Caki2 (cell line): Measurements from ENCODE around the gene ST3GAL2. TPM values are rescaled to one million over a fixed set of nuclear protein-coding genes. Genes with fewer than 3 reads are reported as not detected.

Experiments used
- DNase-seq: peaks from one replicate; pipeline ENCODE4 v3.0.0-alpha.2; 2015; ENCODE audit warnings: low read depth
- in situ Hi-C: cut with HindIII; loops from 2 replicates; pipeline ENCODE4 v1.10.0; 2016; ENCODE audit warnings: low sequenced_read_pairs, low pct_unique_long_range_greater_than_20kb, mixed read lengths
- total RNA-seq: library from RNA; depleted of rRNA; stranded (reverse); fragments of >200 nt; shearing (Covaris generic); gene quantifications from 2 replicates; pipeline ENCODE4 v1.2.3, GENCODE V29; 2014; ENCODE audit warnings: low replicate concordance; rRNA removed

Gene ST3GAL2
- 34.1 and 38.0 TPM in 2 replicates for total RNA-seq

DNA sequence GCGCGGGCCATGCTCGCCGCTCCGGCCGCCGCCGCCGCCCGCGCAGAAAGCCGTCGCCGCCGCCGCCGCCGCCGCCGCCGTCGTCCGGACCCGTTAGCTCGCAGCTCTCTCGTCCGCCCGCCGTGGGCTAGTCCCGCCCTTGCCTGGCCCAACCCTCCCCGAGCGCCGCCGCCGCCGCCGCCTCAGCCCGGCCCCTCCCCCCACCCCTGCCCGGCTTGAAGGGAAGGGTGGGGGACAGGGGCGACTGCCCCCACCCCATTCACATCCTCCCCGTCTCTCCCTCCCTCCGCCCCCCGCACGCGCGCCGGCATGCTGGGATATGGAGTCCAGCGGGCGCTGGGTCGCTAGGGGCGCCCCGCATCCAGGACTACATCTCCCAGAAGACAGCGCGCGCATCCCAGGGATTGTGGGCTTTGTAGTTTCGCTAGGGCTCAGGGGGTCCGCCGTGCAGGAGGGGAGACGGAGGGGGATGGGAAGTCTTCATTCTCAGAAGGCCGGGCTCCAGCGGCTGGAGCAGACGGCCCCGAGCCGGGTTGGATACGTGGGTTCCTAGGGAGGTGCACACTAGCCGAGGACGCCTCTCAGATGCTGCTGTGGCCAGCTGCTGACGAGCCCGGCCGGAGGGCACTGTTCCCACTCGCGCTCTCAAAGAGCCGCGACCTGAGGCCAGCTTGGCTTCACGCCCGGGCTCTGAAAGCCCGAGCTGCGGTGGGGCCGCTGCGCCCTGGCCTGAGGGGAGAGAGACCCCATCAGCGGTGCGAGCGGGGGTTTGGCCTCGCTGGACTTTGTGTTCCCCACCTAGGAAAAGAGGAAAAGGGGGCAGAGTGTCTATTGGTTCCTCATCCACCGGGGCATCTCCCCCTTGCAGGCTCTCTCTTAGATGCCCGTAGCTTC, at the start of gene ST3GAL2:
ST3GAL2 (minus strand) TSS at position 132 of the 894 bp plus-strand sequence. CDS start 40,570 bp downstream, outside the sequence.
- DNase-seq: peak; percentile 88
- in situ Hi-C loops: no loop called here

- in situ Hi-C loops: no loop called here
- no peak for DNase-seq
Observed at GRCh38 chr16:70484867-70485266, 46.0 kb upstream of the ST3GAL2 start.

DNA sequence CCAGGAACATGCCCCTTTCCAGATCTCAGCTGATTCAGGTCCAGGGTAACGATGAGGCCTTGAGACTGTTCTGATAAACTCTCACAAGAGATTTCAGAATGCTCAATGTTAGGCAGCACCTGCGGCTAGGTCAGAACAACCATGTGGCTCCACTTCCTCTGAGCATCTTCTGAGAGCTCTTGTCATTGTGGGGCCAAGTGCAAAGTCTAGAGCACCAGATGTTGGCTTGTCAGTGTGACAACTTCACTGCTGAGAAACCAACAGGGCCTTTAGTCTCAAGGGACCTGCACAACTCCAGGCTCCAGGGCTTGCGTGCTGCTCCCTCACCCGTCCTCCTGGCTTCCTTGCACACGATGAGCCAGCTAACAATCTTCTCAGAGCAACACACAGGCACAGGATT, 44.5 kb upstream of the ST3GAL2 start:
- no peak for DNase-seq
- in situ Hi-C loops: no loop called here

- in situ Hi-C loops: no loop called here
- DNase-seq: peak; percentile 29
Observed at GRCh38 chr16:70482624-70483023, 43.7 kb upstream of the ST3GAL2 start.

- peak; percentile 27 for DNase-seq
- in situ Hi-C loops: no loop called here
Observed at GRCh38 chr16:70481929-70482536, 43.1 kb upstream of the ST3GAL2 start.

DNA sequence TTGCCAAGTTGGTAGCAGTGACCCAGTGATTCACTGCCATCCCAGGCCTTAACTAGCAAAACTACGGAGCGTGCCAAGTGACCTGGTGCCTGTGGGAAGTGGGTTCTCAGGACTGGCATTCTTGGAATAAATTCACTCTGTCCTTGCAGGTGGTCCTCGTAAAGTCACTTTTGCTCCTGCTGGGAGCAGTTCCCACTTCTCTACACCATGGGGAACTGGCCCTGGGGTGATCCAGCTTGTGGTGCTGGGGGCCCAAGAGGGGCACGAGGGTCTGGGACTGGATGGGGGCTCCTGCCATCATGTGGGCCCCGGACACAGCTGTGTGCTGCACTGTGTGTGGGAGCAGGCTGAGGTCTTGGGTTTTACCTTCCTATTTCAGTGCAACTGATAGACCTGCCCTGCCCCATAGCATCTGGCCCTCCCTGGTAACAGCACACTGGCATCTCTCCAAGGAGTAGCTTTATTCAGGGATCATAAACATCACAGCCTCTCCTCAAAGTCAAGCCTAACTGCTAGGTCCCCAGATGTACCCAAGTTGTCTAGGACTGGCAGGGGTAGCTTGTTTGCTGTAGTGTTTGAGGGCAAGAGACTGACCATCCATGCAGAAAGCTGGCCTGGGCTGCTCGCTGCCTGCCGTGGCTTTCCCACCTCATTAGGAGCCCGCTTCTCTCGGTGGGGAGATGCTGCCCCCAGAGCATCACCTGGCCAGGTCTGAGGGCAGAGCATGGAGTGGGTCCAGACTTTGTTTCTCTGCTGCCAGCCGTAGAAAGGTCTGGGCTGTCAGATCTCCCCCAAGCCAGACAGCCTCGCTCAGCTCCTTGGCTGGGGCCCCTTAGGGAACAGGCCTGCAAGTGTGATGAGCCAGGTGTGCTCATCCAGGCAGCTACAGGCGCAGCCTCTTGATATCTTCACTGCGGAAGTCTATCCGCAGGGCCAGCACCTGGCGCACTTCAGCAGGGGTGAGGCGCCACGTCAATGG, 41.5 kb upstream of the ST3GAL2 start:
- in situ Hi-C loops: no loop called here
- DNase-seq: no peak

- DNase-seq: no peak
- in situ Hi-C loops: no loop called here
Observed at GRCh38 chr16:70478912-70479341, 40.0 kb upstream of the ST3GAL2 start.

- in situ Hi-C loops: no loop called here
Observed at GRCh38 chr16:70478169-70478568, 39.3 kb upstream of the ST3GAL2 start.

DNA sequence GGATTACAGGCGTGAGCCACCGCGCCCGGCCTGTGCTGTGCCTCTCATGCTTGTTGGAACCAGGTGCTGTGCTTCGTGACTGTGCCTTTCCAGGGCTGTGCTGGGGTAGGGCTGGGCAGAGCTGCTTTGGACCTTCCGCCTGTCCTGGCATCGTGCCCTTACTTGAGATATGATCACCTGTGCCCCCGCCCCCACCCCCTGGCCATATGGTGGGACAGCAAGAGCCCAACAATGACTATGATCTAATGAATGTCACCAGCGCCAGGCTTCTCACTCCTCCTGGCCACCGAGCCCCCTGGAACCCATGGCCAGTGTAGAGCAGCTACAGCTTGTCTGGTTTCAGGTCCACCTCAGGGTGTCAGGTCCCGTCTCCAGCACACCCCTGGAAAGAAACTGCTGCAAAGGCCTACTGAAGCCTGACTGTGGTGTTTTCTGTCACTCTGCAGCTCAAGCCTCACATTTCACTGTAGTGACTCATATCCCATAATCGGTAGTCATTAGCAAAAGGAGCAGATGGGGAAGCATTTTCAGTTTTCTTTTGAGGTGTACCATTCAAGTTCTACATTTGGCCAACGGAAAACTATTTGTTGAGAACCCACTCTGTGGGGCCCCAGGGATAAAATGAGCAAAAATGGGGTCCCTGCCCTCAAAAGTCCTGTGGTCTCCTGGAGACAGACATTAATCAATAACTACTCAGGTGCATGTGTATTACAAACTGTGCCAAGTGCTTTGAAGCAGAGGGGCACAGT, 37.5 kb upstream of the ST3GAL2 start:
- in situ Hi-C loops: no loop called here
- DNase-seq: peak; percentile 73

More at GRCh38 chr16:70478169-70478568, 39.3 kb upstream of the ST3GAL2 start:
- DNase-seq: no peak

DNA sequence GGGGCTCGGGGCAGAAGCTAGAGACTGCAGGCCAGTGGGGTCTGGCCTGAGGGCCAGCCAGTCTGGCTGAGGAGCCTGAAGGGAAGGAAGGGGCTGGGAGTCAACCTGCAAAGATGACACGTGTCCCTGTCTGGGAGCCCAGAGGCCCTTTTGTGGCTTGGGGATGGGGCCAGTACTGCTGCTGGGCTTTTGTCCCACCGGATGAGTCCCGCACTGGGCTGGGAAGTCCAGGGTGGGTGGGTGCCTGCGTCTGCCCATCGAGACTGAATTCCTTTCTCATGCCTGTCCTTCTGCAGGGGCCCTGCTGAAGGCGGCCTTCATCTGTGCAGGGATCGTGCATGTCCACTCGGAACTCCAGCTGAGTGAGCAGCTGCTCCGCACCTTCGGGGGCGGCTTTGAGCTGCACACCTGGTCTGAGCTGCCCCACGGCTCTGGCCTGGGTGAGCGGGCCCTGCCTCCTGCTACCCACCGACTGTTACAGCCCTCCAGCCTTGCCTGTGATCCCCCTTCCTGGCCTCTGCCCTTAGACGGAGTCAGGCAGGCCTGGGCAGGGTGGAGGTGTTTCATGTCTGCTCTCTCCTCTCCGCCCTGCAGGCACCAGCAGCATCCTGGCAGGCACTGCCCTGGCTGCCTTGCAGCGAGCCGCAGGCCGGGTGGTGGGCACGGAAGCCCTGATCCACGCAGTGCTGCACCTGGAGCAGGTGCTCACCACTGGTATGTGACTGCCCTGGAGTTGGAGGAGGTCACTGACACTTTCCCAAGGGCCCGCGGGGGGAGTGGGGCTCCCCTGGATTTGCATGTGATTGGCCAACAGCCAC, 36.4 kb upstream of the ST3GAL2 start:
- in situ Hi-C loops: no loop called here
- no peak for DNase-seq

GRCh38 chr16:70474320-70475053, 35.6 kb upstream of the ST3GAL2 start:
- in situ Hi-C loops: no loop called here
- no peak for DNase-seq

- no peak for DNase-seq
- in situ Hi-C loops: no loop called here
Observed at GRCh38 chr16:70473446-70474319, 34.8 kb upstream of the ST3GAL2 start.

DNA sequence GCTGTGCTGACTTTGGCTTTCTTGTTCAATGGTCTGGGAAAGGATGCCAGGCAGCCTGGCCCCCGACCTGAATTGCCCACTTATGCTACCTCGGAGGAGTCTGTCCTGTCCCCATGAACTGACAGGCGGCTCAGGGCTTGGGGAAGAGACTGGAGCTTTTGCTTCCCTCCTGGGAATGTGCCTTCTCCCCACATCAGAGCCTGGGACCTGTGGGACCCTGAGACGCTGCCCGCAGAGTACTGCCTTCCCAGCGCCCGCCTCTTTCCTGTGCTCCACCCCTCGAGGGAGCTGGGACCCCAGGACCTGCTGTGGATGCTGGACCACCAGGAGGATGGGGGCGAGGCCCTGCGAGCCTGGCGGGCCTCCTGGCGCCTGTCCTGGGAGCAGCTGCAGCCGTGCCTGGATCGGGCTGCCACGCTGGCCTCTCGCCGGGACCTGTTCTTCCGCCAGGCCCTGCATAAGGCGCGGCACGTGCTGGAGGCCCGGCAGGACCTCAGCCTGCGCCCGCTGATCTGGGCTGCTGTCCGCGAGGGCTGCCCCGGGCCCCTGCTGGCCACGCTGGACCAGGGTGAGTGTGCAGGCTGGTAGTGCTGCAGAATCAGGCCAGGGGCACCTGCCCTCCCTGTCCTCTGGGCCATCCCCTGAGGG, 34.0 kb upstream of the ST3GAL2 start:
- no peak for DNase-seq
- in situ Hi-C loops: no loop called here

GRCh38 chr16:70470927-70471341, 32.0 kb upstream of the ST3GAL2 start:
- DNase-seq: no peak

More at GRCh38 chr16:70470927-70471341, 32.0 kb upstream of the ST3GAL2 start:
- in situ Hi-C loops: no loop called here
